ENCODE measurements around the gene EIF1. TPM values are rescaled to one million over a fixed set of nuclear protein-coding genes. Genes with fewer than 3 reads are reported as not detected.

Gene EIF1
- total RNA-seq, 1 donor = 85.5 TPM

DNA sequence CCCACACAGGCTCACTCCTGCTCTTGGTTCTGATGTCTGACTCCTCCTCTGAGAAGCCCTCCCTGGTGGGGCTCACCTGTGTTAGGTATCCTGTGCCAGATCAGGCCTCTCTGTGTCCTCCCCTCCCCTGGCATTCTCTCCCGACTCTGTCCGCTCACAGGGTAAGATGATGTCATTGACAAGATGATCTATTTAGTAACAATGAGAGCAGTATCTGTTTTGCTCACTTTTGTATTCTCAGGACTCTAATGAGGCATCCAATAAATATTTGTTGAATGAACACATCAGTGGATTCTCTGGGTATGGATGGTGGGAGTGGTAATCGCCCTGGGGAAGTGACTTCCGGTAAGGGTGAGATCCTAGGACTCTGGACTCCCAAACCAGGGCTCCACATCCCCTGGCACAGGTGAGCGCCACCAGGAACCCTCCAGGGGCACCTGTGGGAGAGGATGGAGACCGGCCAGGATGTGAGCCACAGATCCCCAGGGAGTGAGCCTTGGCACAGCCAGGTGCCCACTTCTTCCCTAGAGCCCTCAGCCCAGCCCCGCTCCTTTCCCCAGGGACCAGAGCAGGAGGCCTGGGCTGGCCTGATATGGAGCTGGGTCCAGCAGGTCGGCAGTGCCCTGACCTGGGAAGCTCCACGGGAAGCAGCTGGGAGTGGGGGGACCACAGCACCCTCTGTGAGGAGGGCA is 51.1 kb downstream of the EIF1 start:
- TF ChIP-seq, protein P1, sequence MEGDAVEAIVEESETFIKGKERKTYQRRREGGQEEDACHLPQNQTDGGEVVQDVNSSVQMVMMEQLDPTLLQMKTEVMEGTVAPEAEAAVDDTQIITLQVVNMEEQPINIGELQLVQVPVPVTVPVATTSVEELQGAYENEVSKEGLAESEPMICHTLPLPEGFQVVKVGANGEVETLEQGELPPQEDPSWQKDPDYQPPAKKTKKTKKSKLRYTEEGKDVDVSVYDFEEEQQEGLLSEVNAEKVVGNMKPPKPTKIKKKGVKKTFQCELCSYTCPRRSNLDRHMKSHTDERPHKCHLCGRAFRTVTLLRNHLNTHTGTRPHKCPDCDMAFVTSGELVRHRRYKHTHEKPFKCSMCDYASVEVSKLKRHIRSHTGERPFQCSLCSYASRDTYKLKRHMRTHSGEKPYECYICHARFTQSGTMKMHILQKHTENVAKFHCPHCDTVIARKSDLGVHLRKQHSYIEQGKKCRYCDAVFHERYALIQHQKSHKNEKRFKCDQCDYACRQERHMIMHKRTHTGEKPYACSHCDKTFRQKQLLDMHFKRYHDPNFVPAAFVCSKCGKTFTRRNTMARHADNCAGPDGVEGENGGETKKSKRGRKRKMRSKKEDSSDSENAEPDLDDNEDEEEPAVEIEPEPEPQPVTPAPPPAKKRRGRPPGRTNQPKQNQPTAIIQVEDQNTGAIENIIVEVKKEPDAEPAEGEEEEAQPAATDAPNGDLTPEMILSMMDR (IDR thresholded peaks at IDR 0.05; ENCODE audit: insufficient read depth, low read depth, low read length) = no peak
- peak; percentile 30 for DNase-seq (ENCODE audit: low read depth)
- no peak overlapping the region for H3K4me3 ChIP-seq (ENCODE audit: low read depth, low read length)

DNA sequence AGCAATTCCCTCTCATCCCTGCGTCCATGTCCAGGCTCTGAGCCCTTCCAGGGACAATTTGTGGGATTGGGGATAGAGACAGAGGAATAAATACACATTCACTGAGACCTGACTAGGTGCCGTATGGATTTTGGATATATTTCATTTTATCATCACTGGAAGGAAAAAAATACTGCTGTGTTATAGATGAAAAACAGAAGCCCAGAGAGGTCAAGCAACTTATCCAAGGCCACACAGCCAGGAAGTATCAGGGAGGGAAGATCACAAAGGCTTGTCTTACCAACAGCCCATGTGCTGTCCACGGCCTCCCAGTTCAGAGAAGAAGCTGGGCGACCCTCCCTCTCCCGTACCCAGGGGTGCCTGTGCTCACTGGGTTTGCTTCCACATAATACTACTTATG is 51.8 kb downstream of the EIF1 start:
- no peak overlapping the region for H3K4me3 ChIP-seq (ENCODE audit: low read depth, low read length)
- TF ChIP-seq, protein P1 (IDR thresholded peaks at IDR 0.05; ENCODE audit: insufficient read depth, low read depth, low read length) = no peak

DNA sequence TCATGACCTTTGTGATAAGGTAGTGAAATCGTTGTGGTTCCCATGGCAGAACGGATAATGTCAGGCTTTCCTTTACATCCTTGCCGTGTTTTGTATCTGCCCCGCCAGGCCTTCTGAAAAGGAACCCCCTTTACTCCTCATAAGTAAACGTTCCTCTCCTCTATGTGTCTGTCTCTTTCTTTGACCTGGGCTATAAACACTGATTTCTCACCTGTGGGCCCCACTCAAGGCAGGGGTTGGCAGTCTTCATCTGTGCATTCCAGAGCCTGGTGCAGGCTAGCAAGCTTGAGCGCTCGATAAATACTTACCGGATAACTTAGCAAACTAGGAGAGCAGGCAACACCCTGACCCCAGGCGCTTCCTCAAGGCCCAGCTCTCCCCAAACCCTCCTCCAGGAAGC is 53.0 kb downstream of the EIF1 start:
- TF ChIP-seq, protein P1 (IDR thresholded peaks at IDR 0.05; ENCODE audit: insufficient read depth, low read depth, low read length) = no peak
- no peak for DNase-seq (ENCODE audit: low read depth)
- no peak overlapping the region for H3K4me3 ChIP-seq (ENCODE audit: low read depth, low read length)

More for the DNA sequence above, 51.8 kb downstream of the EIF1 start:
- no peak for DNase-seq (ENCODE audit: low read depth)

Small RNA genes lying within 50 kb of the gene (small RNA-seq; reads per million reads assigned to genes)
- not detected for gene RN7SL399P
- gene RNA5SP442 = not detected

Other genes with a start within 250 kb of the EIF1 start
- under 0.01 TPM in 1 of 2 replicates, not detected in the other for gene KRT38, start 247.9 kb upstream of the EIF1 start, total RNA-seq
- gene KRT32, start 221.5 kb upstream of the EIF1 start, total RNA-seq = not detected in 2 replicates
- gene KRT35, start 207.7 kb upstream of the EIF1 start, total RNA-seq = not detected in 2 replicates
- under 0.01 TPM in 2 replicates for gene KRT36, start 199.0 kb upstream of the EIF1 start, total RNA-seq
- gene KRT13, start 183.3 kb upstream of the EIF1 start, total RNA-seq = not detected in 2 replicates
- gene KRT15, start 170.0 kb upstream of the EIF1 start, total RNA-seq = 0.43 and 1.3 TPM in 2 replicates
- gene KRT19, start 160.6 kb upstream of the EIF1 start, total RNA-seq = 579 and 604 TPM in 2 replicates
- gene KRT9, start 116.8 kb upstream of the EIF1 start, total RNA-seq = not detected in 2 replicates
- gene KRT14, start 102.0 kb upstream of the EIF1 start, total RNA-seq = not detected in 2 replicates
- not detected in 2 replicates for gene KRT16, start 76.1 kb upstream of the EIF1 start, total RNA-seq
- 6.1 and 14.7 TPM in 2 replicates for gene KRT17, start 64.3 kb upstream of the EIF1 start, total RNA-seq
- not detected in 2 replicates for gene GAST, start 23.4 kb downstream of the EIF1 start, total RNA-seq
- gene HAP1, start 45.8 kb downstream of the EIF1 start, total RNA-seq = under 0.01 TPM in 2 replicates
- gene JUP, start 97.8 kb downstream of the EIF1 start, total RNA-seq = 29.8 and 83.8 TPM in 2 replicates
- 88.1 and 92.4 TPM in 2 replicates for gene P3H4, start 123.1 kb downstream of the EIF1 start, total RNA-seq
- 191 and 228 TPM in 2 replicates for gene FKBP10, start 124.1 kb downstream of the EIF1 start, total RNA-seq
- 58.7 and 60.6 TPM in 2 replicates for gene NT5C3B, start 147.3 kb downstream of the EIF1 start, total RNA-seq
- under 0.01 TPM in 2 replicates for gene KLHL10, start 148.9 kb downstream of the EIF1 start, total RNA-seq
- gene KLHL11, start 176.5 kb downstream of the EIF1 start, total RNA-seq = 30.6 and 37.6 TPM in 2 replicates
- 400 and 446 TPM in 2 replicates for gene ACLY, start 230.1 kb downstream of the EIF1 start, total RNA-seq
- gene ODAD4, start 241.7 kb downstream of the EIF1 start, total RNA-seq = 0.43 and 0.64 TPM in 2 replicates